Right renal pelvis (tissue), 4 donors: Measurements from ENCODE around the gene CLCNKA. TPM values are rescaled to one million over a fixed set of nuclear protein-coding genes. Genes with fewer than 3 reads are reported as not detected.
"Not testable (repeated sequence)": the region's sequence is repeated elsewhere in the genome, so short reads cannot be mapped to it uniquely, and the experiment has no call there.

Source experiments
- DNase-seq, 4 donors: peaks; one replicate each; pipeline ENCODE4 v3.0.0-alpha.2; 2013; ENCODE audit warnings: low read depth in 4 of 4, low spot score in 3 of 4, missing footprints in 1 of 4
- polyA plus RNA-seq, 4 donors: library from polyadenylated mRNA; unstranded; fragments of 120-200 nt; gene quantifications; one replicate each; pipeline ENCODE4 v1.2.1, GENCODE V29; 2013; ENCODE audit not compliant: insufficient read length in 4 of 4

The CLCNKA gene
- polyA plus RNA-seq, 4 donors, result 15.6 to 26.9 (median 18.3) TPM

- DNase-seq, result no peak
Observed at GRCh38 chr1:16015960-16016901, 5.6 kb upstream of the CLCNKA start.

GRCh38 chr1:16017076-16017460, 4.8 kb upstream of the CLCNKA start:
- DNase-seq, result no peak

DNA sequence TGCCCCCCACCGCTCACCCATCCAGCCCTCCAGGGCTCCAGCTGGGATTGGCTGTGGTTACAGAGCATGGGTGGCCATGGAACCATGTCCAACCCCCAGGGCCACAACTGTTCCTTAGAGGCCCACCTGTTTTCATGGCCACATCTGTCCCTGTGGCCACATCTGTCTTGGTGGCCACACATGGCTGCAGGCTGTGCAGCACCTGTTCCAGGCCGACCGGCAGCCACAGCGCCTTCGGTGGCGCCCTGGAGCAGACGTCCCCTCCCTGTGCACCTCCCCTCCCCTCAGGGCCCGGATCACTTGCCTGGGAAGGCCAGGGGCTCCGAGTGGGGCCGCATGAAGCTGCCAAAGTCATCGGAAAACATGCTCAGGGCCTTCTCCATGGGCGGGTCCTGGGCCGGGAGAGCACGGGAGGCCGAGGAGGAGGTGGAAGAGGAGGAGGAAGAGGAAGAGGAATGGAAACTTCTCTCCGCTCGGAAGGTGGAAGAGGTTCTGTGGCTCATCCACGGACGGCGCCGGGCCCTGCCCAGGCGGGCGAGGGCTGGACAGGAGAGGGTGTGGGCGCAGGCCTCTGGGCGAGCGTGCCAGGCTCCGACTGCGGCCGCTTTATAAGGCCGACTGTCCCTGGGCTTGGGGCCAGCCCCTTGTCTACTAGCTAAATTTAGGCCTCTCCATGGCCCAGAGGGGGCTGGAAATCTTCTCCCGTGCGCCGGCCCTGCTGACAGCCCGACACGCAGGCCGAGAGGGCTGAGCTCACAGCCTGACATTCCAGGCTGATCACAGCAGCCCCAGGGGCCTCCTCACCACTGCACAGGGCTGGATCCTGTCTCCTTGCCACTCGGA, 4.2 kb upstream of the CLCNKA start, which contains the start of gene HSPB7:
Gene HSPB7, minus strand, starts transcription at position 583 of the 843 bp plus-strand sequence. Its CDS starts 80 bp downstream, at position 503.
- peak in 1 of 4 donors; percentile 26 for DNase-seq

GRCh38 chr1:16018308-16018707, 3.5 kb upstream of the CLCNKA start:
- DNase-seq, result no peak

- no peak for DNase-seq
Observed at GRCh38 chr1:16018749-16019643, 2.8 kb upstream of the CLCNKA start.

GRCh38 chr1:16019644-16020277, 2.1 kb upstream of the CLCNKA start:
- no peak for DNase-seq

DNA sequence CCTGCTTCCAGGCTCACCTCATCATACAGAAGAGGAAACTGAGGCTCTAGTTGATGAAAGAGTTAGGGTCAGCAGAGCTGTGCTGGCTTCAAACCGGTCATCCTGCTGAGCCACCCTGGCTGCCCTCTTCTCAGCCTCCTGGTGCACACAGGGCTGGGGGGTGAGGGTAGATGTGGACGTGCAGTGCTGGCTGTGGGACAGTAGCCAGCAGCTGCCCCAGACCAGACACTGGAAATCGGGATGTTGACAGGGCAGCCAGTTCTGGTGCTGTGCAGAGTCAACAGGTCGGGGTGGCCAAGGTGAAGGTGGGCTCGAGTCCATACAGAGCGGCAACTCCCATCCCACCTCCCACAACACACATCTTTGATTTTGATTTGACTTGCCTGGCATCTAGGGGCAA, 1.5 kb upstream of the CLCNKA start:
- DNase-seq, result no peak

DNA sequence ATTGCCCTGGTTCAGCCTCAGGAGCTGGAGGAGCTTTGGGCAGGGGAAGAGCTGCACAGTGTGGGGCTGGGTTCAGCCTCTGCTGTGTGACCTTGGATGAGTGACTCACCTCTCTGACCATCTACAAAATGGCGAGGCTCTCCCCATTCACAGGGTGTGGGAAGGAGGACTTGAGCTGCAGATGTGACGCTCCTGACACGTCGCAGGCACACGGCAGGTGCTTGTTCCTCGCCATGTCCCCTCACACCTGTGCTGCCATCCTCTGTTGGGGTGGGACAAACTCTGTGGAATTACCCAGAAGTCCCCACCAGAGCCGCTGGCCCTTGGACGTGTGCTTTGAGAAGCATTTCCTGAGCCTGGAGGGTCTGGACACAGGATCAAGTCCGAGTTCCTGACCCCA, 958 bp upstream of the CLCNKA start:
- not testable (repeated sequence) for DNase-seq

DNA sequence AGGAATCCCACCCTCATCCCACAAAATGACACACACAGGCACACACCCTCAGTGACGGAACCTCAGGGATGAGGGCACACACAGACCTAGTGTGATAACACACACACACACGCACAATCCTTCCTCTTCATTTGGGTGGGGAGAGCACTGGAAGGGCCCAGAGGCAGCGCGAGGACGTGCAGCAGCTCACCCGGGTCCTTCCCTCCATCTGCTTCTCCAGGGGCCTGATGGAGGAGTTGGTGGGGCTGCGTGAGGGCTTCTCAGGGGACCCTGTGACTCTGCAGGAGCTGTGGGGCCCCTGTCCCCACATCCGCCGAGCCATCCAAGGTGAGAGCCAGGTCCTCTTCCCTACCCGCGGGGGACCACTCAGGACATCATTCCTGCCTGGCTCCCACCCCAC, 557 bp downstream of the CLCNKA start:
- DNase-seq, result no peak

GRCh38 chr1:16023050-16023653, 1.3 kb downstream of the CLCNKA start:
- no peak for DNase-seq

DNA sequence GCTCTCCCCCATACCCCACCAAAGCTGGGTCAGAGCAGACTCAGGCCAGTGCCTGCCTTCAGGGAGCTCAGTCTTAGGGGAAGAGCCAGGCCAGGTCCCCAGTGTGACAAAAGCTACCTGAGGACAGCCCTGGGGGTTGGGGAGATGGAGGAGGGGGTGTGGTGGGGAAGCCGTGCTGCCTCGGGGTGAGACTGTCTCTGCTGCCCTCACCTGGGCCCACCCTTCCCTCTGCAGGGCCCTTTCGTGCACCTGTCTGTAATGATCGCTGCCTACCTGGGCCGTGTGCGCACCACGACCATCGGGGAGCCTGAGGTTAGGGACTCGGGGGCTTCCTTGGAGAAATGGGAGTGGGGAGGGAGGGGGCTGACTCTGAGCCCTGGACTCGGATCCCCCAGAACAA, 4.5 kb downstream of the CLCNKA start:
- DNase-seq, result not testable (repeated sequence)

- DNase-seq, result peak in 1 of 4 donors; percentile 39
Observed at GRCh38 chr1:16026723-16027484, 5.1 kb downstream of the CLCNKA start.

DNA sequence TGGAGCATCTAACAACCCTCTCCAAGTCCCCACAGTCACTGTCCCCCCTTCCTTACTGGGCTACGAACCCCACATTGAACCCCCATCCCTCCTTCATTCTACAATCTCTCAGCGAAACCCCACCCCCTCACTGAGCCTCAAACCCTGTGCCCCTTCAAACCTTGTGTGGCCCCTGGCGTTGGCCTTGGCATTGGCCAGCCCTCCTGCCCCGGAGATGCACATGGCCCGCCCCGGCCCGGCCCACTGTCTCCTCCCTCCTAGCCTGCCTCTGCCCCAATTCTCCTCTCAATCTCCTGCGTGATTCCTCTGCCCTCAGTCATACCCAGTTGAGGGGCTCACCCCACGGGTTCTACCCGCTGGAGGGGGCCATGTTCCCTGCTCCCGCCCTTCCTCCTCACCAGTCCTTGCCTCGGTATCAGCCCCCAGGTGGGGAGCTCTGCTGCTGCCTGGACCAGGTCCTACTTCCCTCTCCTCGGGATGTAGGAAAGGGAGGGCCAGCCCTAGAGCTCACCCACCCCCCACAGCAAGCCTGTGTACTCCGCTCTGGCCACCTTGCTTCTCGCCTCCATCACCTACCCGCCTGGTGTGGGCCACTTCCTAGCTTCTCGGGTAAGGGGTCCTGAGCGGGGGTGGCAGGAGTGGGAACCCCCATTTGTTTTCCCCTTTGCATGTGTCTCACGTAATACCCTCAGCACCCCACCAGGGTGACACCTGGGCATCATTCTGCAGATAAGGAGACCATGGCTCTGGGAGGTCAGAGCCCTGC, 6.6 kb downstream of the CLCNKA start:
- DNase-seq, result no peak

- not testable (repeated sequence) for DNase-seq
Observed at GRCh38 chr1:16029003-16029268, 7.1 kb downstream of the CLCNKA start.

DNA sequence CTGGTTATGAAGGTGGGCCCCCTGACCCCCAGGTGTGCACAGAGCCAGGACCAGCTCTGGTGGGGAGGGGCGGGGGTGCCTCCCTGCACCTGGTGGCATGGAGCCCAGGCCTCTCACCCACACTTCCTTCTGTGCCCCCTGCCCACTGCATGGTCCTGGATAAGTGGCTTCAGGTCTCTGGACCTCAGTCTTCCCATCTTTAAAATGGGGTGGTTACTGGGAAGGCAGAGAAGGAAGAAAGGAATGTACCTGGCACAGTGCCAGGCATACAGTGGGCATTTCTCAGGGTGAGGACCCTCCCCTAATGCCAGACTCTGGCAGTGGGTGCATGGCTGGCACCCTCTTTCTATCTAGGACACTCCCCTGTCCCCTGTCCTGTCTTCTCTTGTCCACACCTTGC, 7.5 kb downstream of the CLCNKA start:
- no peak for DNase-seq

DNA sequence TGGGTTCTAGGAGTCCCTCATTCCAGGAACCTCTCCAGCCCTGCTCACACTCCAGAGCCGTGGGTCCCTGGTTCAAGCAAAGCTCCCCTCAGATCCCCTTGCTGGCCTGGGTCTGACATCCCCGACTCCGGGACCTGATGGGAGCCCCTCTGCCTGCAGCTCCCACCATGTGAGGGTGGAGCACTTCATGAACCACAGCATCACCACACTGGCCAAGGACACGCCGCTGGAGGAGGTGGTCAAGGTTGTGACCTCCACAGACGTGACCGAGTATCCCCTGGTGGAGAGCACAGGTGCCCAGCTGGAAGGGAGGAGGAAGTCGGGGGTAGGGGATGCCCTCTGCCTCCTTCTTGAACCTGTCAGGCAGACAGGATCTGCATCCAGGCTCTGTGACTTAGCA, 9.7 kb downstream of the CLCNKA start:
- no peak for DNase-seq

GRCh38 chr1:16032388-16033102, 10.7 kb downstream of the CLCNKA start:
- DNase-seq, result peak in 1 of 4 donors; percentile 58
